Raji (cell line): ENCODE results near the gene CCL27.

Source experiments
- POLR2A ChIP-seq: IDR thresholded peaks from 2 replicates; pipeline ENCODE4 v1.6.1; 2011; ENCODE audit warnings: low read depth, low read length, control low read depth; ENCODE audit not compliant: insufficient read depth

The CCL27 gene

GRCh38 chr9:34647084-34647403, 15.4 kb downstream of the CCL27 start:
- no peak for TF ChIP-seq POLR2A

DNA sequence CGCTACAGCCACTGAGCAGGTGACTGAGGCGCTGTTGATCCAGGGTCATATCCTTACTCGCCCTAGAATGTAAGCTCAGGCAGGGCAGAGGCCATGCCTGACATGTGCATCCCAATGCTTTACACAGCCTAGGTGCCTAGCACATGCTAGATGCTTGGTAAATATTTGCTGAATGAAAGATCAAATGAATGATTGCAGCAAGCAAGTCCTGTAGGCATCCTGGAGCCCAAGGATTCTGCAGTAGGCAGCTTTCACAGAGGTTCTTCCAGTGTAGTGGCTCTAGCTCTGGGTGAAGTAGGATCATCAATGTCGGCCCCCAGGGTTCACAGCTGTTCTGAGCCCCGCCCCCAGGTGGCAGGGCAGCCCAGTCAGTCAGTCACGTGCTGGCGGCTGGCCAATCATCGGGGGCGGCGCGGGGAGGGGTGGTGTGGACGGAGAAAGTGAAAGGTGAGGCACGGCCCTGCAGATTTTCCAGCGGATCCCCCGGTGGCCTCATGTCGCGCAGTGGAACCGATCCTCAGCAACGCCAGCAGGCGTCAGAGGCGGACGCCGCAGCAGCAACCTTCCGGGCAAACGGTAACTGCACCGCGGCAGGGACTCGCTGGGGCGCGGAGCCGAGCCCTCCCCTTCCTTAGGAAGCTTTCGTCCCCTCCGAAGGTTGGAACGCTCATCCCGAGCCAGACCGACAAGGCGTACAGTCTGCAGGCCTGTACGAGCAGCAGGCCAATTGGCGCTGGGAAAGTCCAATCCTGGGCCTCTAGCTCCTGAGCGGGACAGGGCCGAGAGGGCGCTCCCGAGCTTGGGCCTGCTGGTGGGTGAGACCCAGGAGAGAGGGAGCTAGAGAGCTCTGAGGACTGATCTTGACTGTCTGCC, 16.0 kb downstream of the CCL27 start, which contains the start of gene GALT:
GALT (plus strand) TSS at position 465 of the 873 bp plus-strand sequence; CDS start at position 495, 30 bp downstream.
- peak; percentile 95 for TF ChIP-seq POLR2A

DNA sequence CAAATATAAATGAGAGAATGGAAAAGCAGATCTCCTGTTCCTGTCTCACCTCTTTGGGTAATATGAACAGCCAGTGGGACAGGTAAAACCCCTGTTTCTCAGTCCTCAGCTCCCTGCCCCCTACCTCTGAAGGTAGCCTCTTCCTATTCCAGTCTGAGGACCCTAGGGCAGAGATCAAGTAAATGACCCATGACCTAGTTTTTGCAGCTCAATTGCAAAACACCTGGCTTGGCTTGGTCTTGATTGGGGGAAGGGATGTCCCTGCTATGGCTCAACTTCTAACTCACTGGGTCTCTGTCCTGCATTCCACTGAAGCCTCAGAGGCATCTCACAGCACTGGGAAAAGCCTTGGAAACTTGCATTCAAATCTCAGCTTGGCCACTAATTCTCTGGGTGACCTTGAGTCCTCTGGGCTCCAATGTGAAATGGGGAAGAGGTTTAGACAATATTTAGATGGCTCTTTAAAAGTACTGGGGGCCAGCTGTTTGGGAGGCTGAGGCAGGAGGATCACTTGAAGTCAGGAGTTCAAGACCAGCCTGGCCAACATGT, 17.6 kb downstream of the CCL27 start:
- TF ChIP-seq POLR2A = no peak

- TF ChIP-seq POLR2A = no peak
These were observed 19.8 kb downstream of the CCL27 start for GRCh38 chr9:34642679-34643078.

DNA sequence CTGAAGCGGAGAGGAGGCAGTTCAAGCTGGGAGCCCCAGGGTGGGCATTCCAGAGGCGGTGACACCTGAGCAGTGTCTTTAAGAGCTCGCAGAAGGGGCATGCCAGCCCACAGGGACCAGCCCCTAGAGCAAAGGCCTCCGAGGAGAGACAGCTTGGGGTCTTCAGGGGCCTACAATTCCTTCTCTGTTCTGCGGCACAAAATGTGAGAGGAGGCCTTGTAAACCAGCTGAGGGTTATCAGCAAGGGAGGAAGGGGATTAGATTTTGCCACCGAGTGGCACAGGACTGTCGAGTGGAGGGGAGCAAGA, 24.4 kb downstream of the CCL27 start:
- no peak for TF ChIP-seq POLR2A

DNA sequence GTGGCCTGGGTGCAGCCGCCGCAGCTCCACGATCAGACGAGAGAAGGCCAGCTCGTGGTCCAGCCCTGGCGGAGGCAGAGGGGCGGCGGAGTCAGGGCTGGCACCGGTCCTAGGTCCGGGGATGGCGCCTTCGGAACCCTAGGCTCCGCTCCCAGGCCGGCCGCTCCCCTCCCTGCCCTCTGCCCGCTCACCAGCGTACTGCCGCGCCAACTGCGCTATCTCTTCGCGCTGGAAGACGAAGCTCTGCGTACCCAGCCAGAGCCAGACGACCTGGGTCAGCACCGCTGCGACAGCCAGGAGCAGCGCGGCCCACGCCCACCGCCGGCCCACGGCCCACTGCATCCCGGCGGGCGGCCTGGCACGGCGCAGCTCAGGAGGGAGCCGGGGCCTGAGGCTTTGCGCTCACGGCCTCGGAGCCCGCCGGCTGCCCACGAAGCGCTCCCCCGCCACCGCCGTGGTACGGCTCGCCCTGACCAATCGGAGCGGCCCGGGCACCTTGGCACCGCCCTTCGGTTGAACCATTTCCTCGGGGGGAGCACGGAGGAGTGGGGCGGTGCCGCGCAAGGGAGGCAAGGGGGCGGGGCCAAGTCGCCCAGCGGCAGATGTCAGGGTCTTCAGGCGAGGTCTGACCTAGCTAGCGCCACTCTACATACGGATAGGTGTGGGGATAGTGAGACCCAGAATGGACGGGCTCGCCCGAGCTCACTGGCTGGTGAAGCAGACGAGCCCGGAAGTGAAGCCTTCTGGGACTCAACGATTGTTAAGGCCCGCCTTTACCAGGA, 24.9 kb downstream of the CCL27 start, which contains the start of gene SIGMAR1:
SIGMAR1 (minus strand) TSS at position 432 of the 782 bp plus-strand sequence; CDS start at position 342, 90 bp downstream.
- TF ChIP-seq POLR2A = peak; percentile 91

- TF ChIP-seq POLR2A = no peak
These were observed 25.6 kb downstream of the CCL27 start for GRCh38 chr9:34636791-34637355.

DNA sequence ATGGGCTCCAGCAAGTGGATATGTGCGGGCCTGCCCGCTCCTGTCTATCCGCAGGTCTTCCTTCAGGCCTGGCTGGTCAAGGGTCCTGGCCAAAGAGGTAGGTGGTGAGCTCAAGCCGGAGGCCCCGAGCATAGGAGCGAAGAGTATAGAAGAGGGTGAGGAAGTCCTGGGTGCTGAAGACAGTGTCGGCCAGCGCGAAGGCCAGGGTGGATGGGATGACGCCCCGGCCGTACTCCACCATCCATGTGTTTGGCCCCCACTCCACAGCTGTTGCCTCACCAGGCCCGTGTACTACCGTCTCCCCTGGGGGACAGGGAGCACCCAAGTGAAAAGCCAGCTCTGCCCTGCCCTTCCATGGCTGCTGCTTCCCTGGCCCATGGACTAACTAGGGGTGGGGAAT, 26.9 kb downstream of the CCL27 start:
- TF ChIP-seq POLR2A = no peak

- no peak for TF ChIP-seq POLR2A
These were observed 27.8 kb downstream of the CCL27 start for GRCh38 chr9:34634551-34635248.

- peak; percentile 50 for TF ChIP-seq POLR2A
These were observed 28.5 kb downstream of the CCL27 start for GRCh38 chr9:34633851-34634550.

GRCh38 chr9:34633166-34633565, 29.3 kb downstream of the CCL27 start:
- no peak; the same call in 1 of the 2 replicates for TF ChIP-seq POLR2A

DNA sequence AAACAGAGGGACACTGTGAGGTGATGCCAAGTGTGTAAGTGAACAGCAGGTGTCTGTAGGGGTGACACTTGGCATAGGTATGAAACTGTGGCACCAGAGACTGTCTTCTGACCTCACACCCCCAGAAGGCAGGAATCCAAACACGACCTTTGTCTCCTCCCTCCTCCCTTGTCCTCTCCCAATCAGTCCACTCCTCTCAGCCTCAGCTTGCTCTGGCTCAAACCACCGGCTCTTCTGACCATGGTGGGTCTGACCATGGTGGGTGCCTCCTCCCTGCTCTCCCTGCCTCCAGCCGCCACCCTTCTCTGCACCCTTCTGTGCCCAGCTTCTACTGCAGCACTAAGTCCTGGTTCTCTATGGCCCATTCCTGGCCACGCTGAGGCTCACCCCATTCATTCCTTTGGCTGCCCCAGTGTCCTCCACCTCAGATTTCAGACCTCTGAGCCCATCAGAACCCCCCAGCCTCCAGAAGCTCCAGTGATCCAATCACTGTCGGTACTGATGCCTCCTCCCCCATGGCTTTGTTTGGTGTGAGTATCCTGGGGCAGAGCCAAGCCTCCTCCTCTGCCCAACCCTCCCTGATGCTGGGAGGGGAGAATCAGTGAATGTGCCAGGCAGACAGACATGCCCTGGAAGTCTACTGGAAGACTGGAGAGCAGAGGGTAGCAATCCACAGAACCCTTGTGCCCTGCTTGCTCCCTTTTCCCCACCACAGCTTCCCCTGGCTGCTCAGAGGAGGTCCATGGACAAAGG, 31.9 kb downstream of the CCL27 start:
- TF ChIP-seq POLR2A = no peak

DNA sequence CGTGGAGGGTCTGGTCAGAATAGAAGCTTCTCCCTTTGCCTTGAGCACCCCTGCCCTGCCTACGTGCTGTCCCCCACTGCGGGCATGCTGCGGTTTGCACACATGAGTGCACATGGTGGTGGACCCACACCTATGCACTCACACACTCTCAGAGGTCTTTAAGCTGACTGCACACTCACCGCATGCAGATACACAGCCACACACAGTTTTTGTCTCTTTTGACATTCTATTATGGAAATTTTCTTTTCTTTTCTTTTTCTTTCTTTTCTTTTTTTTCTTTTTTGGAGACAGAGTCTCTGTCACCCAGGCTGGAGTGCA, 33.0 kb downstream of the CCL27 start:
- TF ChIP-seq POLR2A = no peak

GRCh38 chr9:34628656-34629490, 33.6 kb downstream of the CCL27 start, which contains the start of gene ARID3C:
Gene ARID3C, minus strand, starts transcription at chr9:34629066. Its CDS starts 1,052 bp downstream, at chr9:34628014.
- no peak for TF ChIP-seq POLR2A
